ENCODE results near the gene NPFF.
"Not testable (repeated sequence)": the region's sequence is repeated elsewhere in the genome, so short reads cannot be mapped to it uniquely, and the experiment has no call there.

NPFF gene

GRCh38 chr12:53493610-53494391 is 13.5 kb downstream of the NPFF start:
- no peak for DNase-seq

GRCh38 chr12:53492830-53493609 is 14.3 kb downstream of the NPFF start:
- DNase-seq = peak; percentile 79 to 87 (median 83)

GRCh38 chr12:53492188-53492587 is 15.1 kb downstream of the NPFF start:
- no peak for DNase-seq

- no peak for DNase-seq
Observed at GRCh38 chr12:53489242-53489864, 17.9 kb downstream of the NPFF start.

GRCh38 chr12:53486736-53487487 is 20.4 kb downstream of the NPFF start:
- DNase-seq = no peak

GRCh38 chr12:53485955-53486735 is 21.1 kb downstream of the NPFF start:
- DNase-seq = no peak

GRCh38 chr12:53484686-53485575 is 22.4 kb downstream of the NPFF start:
- no peak for DNase-seq

- no peak for DNase-seq
Observed at GRCh38 chr12:53483979-53484377, 23.3 kb downstream of the NPFF start.

GRCh38 chr12:53483225-53483978 is 23.9 kb downstream of the NPFF start:
- no peak for DNase-seq

GRCh38 chr12:53482626-53483168 is 24.6 kb downstream of the NPFF start:
- DNase-seq = no peak

GRCh38 chr12:53481939-53482586 is 25.2 kb downstream of the NPFF start:
- no peak for DNase-seq

- DNase-seq = not testable (repeated sequence)
Observed at GRCh38 chr12:53481458-53481857, 25.8 kb downstream of the NPFF start.

- no peak for DNase-seq
Observed at GRCh38 chr12:53480491-53481442, 26.5 kb downstream of the NPFF start.

- DNase-seq = no peak
Observed at GRCh38 chr12:53479331-53479730, 28.0 kb downstream of the NPFF start.

GRCh38 chr12:53478865-53479264 is 28.4 kb downstream of the NPFF start:
- no peak for DNase-seq

GRCh38 chr12:53476769-53477209 is 30.5 kb downstream of the NPFF start:
- DNase-seq = no peak

- no peak for DNase-seq
Observed at GRCh38 chr12:53474819-53475218, 32.5 kb downstream of the NPFF start.

GRCh38 chr12:53474077-53474476 is 33.2 kb downstream of the NPFF start:
- no peak for DNase-seq
